Fibroblast of lung (primary cell): ENCODE data around the gene CCDC60. TPM values are rescaled to one million over a fixed set of nuclear protein-coding genes. Genes with fewer than 3 reads are reported as not detected.

Experiments
- DNase-seq, 2 donors: peaks; one replicate each; pipeline versions ENCODE4 v3.0.0 to v3.0.0-alpha.2; 2010; ENCODE audit warnings: low read depth in 2 of 2
- H2AFZ ChIP-seq: 2 replicates; pipeline ENCODE4 v1.5.1; 2012; ENCODE audit warnings: low read length, control low read depth, inconsistent platforms
- H3K27ac ChIP-seq: 2 replicates; pipeline ENCODE4 v1.5.1; 2011; ENCODE audit warnings: low read length, control low read depth; ENCODE audit not compliant: insufficient read depth
- H3K27me3 ChIP-seq: 2 replicates; pipeline ENCODE4 v1.5.1; 2011; ENCODE audit warnings: mild to moderate bottlenecking, low read length; ENCODE audit not compliant: control insufficient read depth, insufficient read depth
- H3K36me3 ChIP-seq: 2 replicates; pipeline ENCODE4 v1.5.1; 2011; ENCODE audit warnings: low read length; ENCODE audit not compliant: control insufficient read depth, insufficient read depth
- H3K4me1 ChIP-seq: 2 replicates; pipeline ENCODE4 v1.5.1; 2011; ENCODE audit warnings: low read length; ENCODE audit not compliant: control insufficient read depth, insufficient read depth; ENCODE audit errors: extremely low read depth
- H3K4me2 ChIP-seq: 2 replicates; pipeline ENCODE4 v1.5.1; 2011; ENCODE audit warnings: low read length, control low read depth; ENCODE audit not compliant: insufficient read depth; ENCODE audit errors: extremely low read depth
- H3K4me3 ChIP-seq, 4 experiments: fragments of 200-600 bp in 1 of 4; sonication (generic) in 1 of 4; replicated peaks in 1 of 4; 2 replicates each; pipeline ENCODE4 v1.5.1; 2011 to 2016; ENCODE audit warnings: low read length in 4 of 4, low read depth in 3 of 4, mild to moderate bottlenecking in 3 of 4, control low read depth in 2 of 4, inconsistent platforms in 1 of 4, mixed read lengths in 1 of 4; ENCODE audit not compliant: insufficient read depth in 1 of 4; ENCODE audit errors: control extremely low read depth in 1 of 4
- H3K79me2 ChIP-seq: 2 replicates; pipeline ENCODE4 v1.5.1; 2012; ENCODE audit warnings: mild to moderate bottlenecking, low read length, inconsistent platforms; ENCODE audit not compliant: control insufficient read depth, insufficient read depth
- H3K9ac ChIP-seq: 2 replicates; pipeline ENCODE4 v1.5.1; 2011; ENCODE audit warnings: mild to moderate bottlenecking, low read length, control low read depth; ENCODE audit not compliant: insufficient read depth
- H3K9me3 ChIP-seq: 2 replicates; pipeline ENCODE4 v1.5.1; 2012; ENCODE audit warnings: low read depth, low read length; ENCODE audit not compliant: control insufficient read depth, insufficient read depth
- H4K20me1 ChIP-seq: 2 replicates; pipeline ENCODE4 v1.5.1; 2011; ENCODE audit warnings: low read length; ENCODE audit not compliant: control insufficient read depth, insufficient read depth; ENCODE audit errors: extremely low read depth
- CTCF ChIP-seq, 2 donors: IDR thresholded peaks in 1 of 2; conservative IDR thresholded peaks in 1 of 2; 1 replicate in 1 of 2; 2 replicates in 1 of 2; pipeline ENCODE4 v1.5.1; 2011 to 2012; ENCODE audit warnings: low read length in 2 of 2, control low read depth in 1 of 2, inconsistent platforms in 1 of 2, low read depth in 1 of 2, mild to moderate bottlenecking in 1 of 2
- EZH2 ChIP-seq: IDR thresholded peaks from 2 replicates; pipeline ENCODE4 v1.5.1; 2012; ENCODE audit warnings: low read length, control low read depth, mild to moderate bottlenecking; ENCODE audit errors: missing control alignments
- polyA plus RNA-seq, 2 donors: library from polyadenylated mRNA; depleted of rRNA in 1 of 2; stranded (reverse) in 1 of 2; unstranded in 1 of 2; fragments of >200 nt; gene quantifications; 2 replicates each; pipeline ENCODE4 v1.2.1, GENCODE V29; 2011 to 2012; ENCODE audit warnings: missing spikeins in 1 of 2
- total RNA-seq: library from RNA; depleted of rRNA; stranded (reverse); fragments of >200 nt; gene quantifications from 2 replicates; pipeline ENCODE4 v1.2.1, GENCODE V29; 2014

CCDC60 gene
- total and polyA plus RNA-seq, 2 donors (not counting 1 experiment from before 2014, with no cell fraction given) = not detected

- H3K4me2 ChIP-seq = no peak overlapping the region
- H4K20me1 ChIP-seq = no peaks in the 10 kb centered on the region
- H3K9ac ChIP-seq = no peak overlapping the region
- TF ChIP-seq CTCF (conservative IDR thresholded peaks at IDR 0.05 in 1 of 2, IDR thresholded peaks at IDR 0.05 in 1 of 2; ENCODE audit: low read depth in 1 of 2, low read length in 2 of 2) = no peak
- TF ChIP-seq EZH2 = no peak
- H2AFZ ChIP-seq = no peak overlapping the region
- no peak overlapping the region for H3K4me3 ChIP-seq
- no peaks in the 10 kb centered on the region for H3K36me3 ChIP-seq
- H3K9me3 ChIP-seq = no peaks in the 10 kb centered on the region
- no peak overlapping the region for H3K27ac ChIP-seq
- no peaks in the 10 kb centered on the region for H3K4me1 ChIP-seq
- H3K27me3 ChIP-seq = no peaks in the 10 kb centered on the region
- H3K79me2 ChIP-seq = no peaks in the 10 kb centered on the region
- no peak for DNase-seq
Observed at GRCh38 chr12:119384340-119384739, 49.8 kb downstream of the CCDC60 start.

- no peaks in the 10 kb centered on the region for H4K20me1 ChIP-seq
- H3K9ac ChIP-seq = no peak overlapping the region
- DNase-seq = no peak
- H3K4me2 ChIP-seq = no peak overlapping the region
- no peak overlapping the region for H2AFZ ChIP-seq
- H3K4me3 ChIP-seq = no peak overlapping the region
- H3K27me3 ChIP-seq = no peaks in the 10 kb centered on the region
- H3K4me1 ChIP-seq = no peaks in the 10 kb centered on the region
- TF ChIP-seq EZH2 (no peak), CTCF (conservative IDR thresholded peaks at IDR 0.05 in 1 of 2, IDR thresholded peaks at IDR 0.05 in 1 of 2; ENCODE audit: low read depth in 1 of 2, low read length in 2 of 2) (no peak)
- no peak overlapping the region for H3K27ac ChIP-seq
- H3K79me2 ChIP-seq = no peaks in the 10 kb centered on the region
- H3K36me3 ChIP-seq = no peaks in the 10 kb centered on the region
- no peaks in the 10 kb centered on the region for H3K9me3 ChIP-seq
Observed at GRCh38 chr12:119385659-119386058, 51.1 kb downstream of the CCDC60 start.

- TF ChIP-seq CTCF (conservative IDR thresholded peaks at IDR 0.05 in 1 of 2, IDR thresholded peaks at IDR 0.05 in 1 of 2; ENCODE audit: low read depth in 1 of 2, low read length in 2 of 2) (no peak), EZH2 (no peak)
- no peak overlapping the region for H3K9ac ChIP-seq
Observed at GRCh38 chr12:119389687-119390086, 55.2 kb downstream of the CCDC60 start.

More at GRCh38 chr12:119389687-119390086, 55.2 kb downstream of the CCDC60 start:
- no peak for DNase-seq
- H2AFZ ChIP-seq = no peak overlapping the region
- H3K4me2 ChIP-seq = no peak overlapping the region
- no peaks in the 10 kb centered on the region for H3K79me2 ChIP-seq
- H3K36me3 ChIP-seq = no peaks in the 10 kb centered on the region
- H4K20me1 ChIP-seq = no peaks in the 10 kb centered on the region
- H3K4me1 ChIP-seq = no peaks in the 10 kb centered on the region
- no peak overlapping the region for H3K4me3 ChIP-seq
- no peaks in the 10 kb centered on the region for H3K9me3 ChIP-seq
- H3K27ac ChIP-seq = no peak overlapping the region
- no peaks in the 10 kb centered on the region for H3K27me3 ChIP-seq
